ENCODE measurements around the gene LY86.

The LY86 gene

DNA sequence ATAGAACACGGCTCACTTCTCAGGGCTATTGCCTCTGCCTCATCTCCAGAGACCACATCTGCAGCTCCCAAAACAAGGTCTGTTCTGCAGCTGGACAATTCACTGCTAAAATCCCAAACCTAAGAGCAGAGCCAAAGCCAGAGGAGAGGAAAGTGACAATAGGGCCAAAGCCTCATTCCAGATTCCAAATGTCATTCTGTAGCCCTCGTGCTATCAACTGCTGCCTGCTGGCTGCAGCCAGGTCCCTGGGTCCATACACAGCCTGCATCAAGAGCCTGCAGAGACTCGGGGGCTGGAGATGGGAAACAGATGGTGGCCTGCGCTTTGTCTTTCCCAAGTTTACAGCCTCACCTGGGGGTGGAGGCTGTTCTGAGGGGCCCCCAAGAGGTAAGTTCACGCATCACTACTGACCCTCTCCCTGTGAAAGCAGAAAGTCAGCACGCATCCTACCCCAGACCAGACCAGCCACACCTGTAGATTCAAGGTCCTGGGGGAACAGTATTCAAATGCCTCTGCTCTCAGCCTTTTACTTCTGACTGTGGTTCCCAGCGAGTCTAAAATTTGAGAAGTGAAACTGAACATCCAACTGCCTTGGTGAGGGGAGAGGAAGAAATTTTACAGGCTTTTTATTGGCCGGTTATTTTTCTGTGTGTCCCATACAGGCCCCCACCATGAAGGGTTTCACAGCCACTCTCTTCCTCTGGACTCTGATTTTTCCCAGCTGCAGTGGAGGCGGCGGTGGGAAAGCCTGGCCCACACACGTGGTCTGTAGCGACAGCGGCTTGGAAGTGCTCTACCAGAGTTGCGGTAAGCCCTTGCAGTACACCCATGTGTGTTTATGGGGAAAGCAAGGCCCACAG is at the start of gene LY86:
Gene LY86 (plus strand): TSS at position 657 of the 860 bp plus-strand sequence. CDS start 15 bp downstream, at position 672.
- DNase-seq, result peak; percentile 84

DNA sequence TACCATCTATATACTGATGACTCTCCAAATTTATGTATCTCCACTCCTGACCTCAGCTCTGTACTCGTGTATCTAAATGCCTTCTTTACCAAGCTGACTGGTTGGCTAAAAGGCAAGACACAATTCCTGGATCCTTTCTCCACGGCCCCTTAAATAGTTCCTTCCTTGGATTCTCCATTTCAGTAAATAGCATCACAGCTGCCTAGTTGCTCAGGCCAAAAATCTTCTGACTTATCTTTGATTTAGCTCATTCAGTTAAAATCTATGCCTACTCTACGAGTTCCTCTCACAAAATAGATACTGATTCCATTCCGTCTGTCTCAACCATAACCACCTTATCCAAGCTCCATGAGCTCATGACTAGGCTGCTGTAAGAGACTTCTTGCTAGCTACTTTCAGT is 49.5 kb upstream of the LY86 start:
- DNase-seq, result no peak

DNA sequence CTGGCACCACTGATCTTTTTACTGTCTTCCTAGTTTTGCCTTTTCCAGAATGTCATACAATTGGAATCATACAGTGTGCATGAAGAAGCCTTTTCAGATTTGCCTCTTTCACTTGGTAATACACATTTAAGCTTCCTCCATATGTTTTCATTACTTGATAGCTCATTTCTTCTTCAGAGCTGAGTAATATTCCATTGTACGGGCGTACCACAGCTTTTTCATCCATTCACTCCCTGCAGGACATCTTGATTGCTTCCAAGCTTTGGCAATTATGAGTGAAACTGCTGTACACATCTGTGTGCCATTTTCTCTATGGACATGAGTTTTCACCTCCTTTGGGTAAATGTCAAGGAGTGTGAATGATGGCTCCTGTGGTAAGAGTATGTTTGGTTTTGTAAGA is 46.2 kb upstream of the LY86 start:
- DNase-seq, result no peak

DNA sequence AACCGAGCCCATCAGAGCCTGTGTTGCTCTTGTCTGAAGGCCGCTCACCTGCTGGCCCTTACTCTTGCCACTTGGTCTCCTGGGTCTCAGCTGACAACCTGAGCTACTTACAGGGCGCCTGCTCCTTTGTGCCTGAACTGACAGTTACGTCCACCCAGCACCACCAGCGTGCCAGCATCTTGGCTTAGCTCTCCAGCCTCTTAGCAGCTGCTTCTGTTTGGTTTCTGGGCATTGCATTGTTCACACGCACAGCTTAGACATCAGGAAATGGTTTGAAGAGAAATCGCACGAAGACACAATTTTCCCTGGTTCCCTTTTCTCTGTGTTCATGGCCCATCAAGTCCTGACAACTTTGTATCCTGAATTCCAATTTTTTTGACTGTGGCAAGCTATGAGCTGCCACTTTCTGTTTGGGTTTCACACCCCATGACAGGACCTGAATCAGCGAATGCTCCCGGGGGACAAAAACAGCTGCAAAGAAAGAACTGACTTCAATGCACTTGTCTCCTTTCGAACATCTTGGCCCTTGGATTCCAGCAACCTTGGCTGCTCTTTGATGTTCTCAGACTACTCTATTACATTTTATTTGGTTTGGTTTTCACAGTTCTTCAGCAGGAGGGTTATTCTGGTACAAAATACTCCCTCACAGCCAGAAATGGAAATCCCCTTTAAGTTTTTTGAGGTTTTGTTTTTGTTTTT is 45.2 kb upstream of the LY86 start:
- DNase-seq, result no peak

DNA sequence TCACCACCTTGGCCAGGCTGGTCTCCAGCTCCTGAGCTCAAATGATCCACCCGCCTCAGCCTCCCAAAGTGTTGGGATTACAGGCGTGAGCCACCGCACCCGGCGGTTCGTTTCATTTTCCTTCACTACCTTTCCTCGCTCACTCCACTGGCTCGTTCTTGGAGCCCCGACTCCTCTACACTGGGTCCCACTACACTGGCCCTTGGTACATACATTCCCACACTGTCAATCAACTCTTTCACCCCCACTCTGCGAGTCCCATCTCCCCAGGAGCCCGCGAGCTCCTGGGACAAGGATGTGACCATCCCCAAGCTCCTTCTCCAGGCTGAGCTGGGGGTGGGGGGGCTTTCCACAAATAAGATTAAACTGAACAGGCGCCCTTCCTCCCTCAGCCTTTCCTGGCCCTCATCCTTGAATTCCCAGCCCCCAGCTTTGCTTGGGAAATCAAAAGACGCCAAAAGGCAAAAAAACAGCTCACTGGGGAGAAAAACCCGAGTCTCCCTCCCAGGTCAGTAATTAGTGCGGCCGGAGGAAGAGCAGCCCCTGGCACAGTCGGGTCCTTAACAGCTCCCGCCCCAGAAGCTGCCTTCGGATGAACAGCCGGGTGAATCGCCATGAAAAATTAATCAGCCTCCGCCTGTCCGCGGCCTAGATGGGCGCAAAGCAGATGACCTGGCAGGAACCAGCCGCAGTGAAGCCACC is 42.8 kb upstream of the LY86 start:
- DNase-seq, result peak; percentile 41

- peak; percentile 72 for DNase-seq
These were observed 42.0 kb upstream of the LY86 start for GRCh38 chr6:6546318-6547109.

- peak; percentile 94 for DNase-seq
These were observed 41.2 kb upstream of the LY86 start for GRCh38 chr6:6547110-6547879.

DNA sequence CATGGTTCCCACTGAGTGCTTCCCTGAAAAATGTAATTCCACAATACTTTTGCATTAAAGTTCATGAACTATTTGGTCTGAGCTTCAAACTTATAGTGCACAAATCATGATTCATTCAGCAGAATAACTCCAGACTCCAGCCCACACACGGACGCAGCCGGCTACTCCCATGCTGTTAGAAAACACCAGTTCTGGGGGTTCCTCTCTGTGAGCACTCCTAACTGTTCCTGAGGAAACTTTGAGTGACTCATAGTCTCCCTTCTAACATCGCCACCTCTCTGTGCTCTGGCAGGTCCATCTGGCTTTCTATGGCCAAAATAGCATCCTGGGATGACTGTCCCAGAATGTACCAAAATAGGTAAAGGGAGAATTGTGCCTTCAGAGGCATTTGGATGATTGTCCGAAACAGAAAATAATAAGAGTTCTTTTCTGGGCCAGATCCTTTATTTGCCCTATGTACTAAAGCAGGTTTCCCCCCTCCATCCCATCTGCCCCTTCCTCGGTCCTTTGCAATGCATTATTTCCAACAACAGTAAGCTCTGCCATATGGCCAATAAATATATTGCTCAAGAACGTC is 32.3 kb upstream of the LY86 start:
- DNase-seq, result no peak

GRCh38 chr6:6556738-6557503 is 31.6 kb upstream of the LY86 start:
- DNase-seq, result no peak

DNA sequence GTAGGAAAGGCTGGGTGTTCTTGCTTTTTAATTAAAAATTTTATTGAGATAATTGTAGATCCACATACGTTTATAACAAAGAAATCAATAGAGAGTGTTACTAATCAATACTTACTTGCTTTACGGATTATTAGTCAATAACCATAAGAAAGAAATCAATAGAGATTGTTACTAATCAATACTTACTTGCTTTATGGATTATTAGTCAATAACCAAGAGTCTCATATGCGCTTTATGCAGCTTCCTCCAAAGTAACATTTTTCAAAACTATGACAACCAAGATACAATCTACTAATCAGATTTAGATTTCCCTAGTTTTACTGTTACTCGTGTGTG is 31.0 kb upstream of the LY86 start:
- DNase-seq, result no peak

- DNase-seq, result no peak
These were observed 30.6 kb upstream of the LY86 start for GRCh38 chr6:6557886-6558285.

GRCh38 chr6:6559994-6560570 is 28.4 kb upstream of the LY86 start:
- DNase-seq, result no peak

DNA sequence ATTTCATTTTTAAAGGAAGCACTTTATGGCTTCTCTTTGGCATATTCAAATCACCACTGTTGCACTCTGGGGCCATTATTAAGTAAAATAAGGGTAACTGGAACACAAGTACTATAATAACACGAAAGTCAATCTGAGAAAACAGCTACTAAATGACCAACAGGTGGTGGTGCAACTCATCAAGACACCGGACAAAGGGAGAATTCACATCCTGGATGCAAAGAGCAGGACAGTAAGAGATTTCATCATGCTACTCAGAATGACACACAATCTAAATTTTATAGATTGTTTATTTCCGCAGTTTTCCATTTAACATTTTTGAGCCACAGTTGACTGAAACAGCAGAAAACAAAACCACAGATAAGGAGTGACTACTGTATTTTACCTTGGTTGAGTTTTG is 27.6 kb upstream of the LY86 start:
- DNase-seq, result no peak

DNA sequence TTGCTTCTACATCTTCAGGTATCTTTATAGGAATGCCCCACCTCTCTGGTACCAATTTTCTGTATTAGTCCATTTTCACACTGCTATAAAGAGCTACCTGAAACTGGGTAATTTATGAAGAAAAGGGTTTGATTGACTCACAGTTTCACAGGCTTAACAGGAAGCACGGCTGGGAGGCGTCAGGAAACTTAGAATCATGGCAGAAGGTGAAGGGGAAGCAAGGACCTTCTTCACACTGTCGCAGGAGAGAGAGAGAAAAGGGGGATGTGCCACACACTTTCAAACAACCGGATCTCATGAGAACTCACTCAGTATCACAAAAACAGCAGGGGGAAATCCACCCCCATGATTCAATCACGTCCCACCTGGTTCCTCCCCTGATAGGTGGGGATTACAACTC is 24.4 kb upstream of the LY86 start:
- DNase-seq, result no peak

GRCh38 chr6:6565069-6565468 is 23.5 kb upstream of the LY86 start:
- DNase-seq, result no peak

- DNase-seq, result no peak
These were observed 23.0 kb upstream of the LY86 start for GRCh38 chr6:6565488-6565887.

DNA sequence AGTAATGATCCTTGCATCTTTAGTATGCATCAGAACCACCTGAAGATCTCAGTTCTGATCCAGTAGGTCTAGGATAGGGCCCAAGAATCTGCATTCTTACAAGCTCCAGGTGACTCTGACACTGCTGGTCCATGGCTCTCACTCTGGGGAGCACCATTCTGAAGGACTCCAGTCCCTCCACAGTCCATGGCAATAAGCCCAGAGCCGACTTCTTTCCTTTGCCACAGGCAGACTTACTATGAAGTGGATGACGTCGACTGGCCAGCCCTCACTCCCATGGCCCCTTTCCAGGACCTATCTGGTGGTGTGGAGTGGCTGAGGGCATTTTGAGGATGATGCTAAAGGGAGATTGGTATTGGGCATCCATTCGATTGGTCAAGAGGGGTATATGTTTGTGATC is 21.8 kb upstream of the LY86 start:
- DNase-seq, result no peak

DNA sequence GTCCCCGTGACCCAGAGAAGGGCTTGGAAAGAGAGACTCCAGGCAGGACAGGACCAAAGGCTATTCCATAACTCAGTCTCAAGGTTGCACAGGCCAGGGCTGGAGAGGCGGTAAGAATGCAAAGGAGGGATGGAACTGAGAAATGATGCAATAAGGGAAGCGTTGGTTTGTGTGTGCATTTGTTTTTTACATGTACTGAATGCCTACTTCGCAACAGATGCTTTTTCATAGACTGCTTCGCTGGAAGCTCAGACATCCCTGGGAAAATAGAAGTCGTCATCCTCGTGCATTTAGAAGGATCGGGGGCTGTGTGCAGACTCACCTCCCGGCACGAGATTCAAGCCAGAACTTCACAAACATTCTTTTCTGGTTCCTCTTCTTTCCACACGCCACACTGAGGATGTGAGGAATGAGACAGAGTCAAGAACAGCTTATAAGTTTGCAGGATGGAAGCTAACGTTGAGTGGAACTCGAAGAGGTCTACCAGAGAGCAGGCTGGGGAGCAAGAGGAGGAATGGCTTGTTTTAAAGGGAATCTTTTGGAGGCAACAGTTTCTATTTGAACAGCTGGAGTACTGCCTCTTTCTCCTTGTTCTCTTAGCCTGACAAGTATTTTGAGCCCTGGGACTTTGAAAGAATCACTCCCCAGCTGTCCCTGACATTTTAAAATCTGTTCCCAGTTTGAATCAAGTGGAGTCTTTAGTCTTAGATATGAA is 19.3 kb upstream of the LY86 start:
- DNase-seq, result no peak

DNA sequence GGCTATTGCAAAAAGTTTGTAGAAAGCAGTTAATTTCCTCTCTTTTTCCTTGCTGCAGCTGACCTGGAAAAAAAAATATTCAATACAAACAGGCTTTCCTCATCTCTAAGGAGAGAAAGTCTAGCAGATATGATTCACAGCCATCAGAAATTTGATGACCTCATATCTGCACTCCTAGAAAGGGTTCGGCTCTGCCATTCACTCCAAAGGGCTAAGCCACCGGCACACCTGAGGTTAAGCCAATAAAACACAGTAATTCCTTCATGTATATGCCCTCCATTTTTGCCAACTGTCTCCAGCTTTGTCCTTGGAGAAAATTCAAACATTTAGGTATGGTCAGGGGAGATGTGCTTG is 18.7 kb upstream of the LY86 start:
- no peak for DNase-seq
